ENCODE results near the gene DNAJB12.
"Not testable (repeated sequence)": the region's sequence is repeated elsewhere in the genome, so short reads cannot be mapped to it uniquely, and the experiment has no call there.

DNAJB12 gene

DNA sequence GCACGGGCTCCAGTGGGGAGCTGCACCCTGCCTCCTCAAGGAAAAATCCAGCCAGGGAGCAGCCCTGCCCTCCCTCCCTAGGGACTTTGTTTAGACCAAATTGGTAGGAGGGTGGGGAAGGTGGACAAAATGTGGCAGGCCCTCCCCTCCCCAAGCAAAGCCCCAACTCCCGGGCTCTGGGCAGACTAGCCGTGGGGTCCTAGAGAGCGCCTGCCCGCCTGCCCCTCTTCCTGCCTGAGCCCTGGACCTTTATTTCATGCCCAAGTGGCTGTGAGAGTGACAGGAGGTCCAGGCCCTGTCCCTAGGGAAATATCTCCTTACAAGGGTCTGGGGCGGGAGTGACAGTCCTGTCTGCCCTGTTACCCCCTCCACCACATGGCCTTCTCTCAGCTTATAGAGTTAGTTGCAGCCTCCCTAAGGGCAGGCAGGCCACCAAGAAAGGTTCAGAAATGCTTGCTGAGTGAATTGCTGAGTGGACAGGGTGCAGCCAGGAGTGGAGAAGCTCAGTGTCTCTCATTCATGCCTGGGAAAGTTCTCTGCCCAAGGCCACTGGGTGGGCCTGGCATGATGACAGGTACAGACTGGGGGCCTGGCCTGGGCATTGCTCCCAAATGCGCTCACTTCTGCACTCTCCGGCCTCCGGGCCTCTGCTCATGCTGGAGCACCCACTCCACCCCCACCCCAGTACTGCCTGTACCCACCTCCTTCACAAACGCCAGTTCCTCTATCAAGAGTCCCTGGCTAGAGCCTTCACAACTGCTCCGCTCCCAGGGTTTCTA is 25.2 kb downstream of the DNAJB12 start:
- no peak overlapping the region for H3K9ac ChIP-seq

DNA sequence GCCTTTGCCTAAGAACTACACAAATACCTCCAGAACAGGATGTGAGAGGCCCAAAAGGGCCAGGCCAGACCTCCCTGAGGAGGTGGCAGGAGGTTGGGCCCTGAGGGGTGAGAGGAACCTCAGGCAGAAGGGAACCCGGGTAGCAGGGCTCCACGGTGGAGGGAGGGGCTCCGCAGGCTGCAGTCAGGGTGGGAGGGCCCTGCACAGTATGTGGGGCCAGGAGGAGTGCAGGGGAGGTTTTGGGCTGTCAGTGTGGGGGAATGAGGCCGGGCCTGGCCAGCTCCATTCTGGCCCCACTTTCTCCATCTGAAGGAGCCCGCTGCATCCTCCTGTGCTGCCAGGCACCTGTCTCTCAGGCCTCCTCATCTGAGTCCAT is 25.9 kb downstream of the DNAJB12 start:
- H3K27me3 ChIP-seq (ENCODE audit: control insufficient read depth, insufficient read depth, low read length) = no peaks in the 10 kb centered on the region
- no peak overlapping the region for H3K4me2 ChIP-seq (ENCODE audit: low read length)
- H3K4me1 ChIP-seq = peaks cover 46% of the 10 kb centered on the region
- no peaks in the 10 kb centered on the region for H3K36me3 ChIP-seq (ENCODE audit: control insufficient read depth, insufficient read depth, low read length)
- H3K9me3 ChIP-seq (ENCODE audit: control insufficient read depth, low read length) = no peaks in the 10 kb centered on the region
- TF ChIP-seq, protein P1, sequence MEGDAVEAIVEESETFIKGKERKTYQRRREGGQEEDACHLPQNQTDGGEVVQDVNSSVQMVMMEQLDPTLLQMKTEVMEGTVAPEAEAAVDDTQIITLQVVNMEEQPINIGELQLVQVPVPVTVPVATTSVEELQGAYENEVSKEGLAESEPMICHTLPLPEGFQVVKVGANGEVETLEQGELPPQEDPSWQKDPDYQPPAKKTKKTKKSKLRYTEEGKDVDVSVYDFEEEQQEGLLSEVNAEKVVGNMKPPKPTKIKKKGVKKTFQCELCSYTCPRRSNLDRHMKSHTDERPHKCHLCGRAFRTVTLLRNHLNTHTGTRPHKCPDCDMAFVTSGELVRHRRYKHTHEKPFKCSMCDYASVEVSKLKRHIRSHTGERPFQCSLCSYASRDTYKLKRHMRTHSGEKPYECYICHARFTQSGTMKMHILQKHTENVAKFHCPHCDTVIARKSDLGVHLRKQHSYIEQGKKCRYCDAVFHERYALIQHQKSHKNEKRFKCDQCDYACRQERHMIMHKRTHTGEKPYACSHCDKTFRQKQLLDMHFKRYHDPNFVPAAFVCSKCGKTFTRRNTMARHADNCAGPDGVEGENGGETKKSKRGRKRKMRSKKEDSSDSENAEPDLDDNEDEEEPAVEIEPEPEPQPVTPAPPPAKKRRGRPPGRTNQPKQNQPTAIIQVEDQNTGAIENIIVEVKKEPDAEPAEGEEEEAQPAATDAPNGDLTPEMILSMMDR (IDR thresholded peaks at IDR 0.05) = no peak
- H3K9ac ChIP-seq = no peak overlapping the region
- peak overlapping the region; percentile 70 for H3K27ac ChIP-seq
- H3K4me3 ChIP-seq (ENCODE audit: low read depth, low read length) = no peak overlapping the region
- peak overlapping the region; percentile 90 for H2AFZ ChIP-seq
- H3K79me2 ChIP-seq = no peaks in the 10 kb centered on the region

More for the DNA sequence above, 25.2 kb downstream of the DNAJB12 start:
- Histone ChIP-seq H3K27me3 (ENCODE audit: control insufficient read depth, insufficient read depth, low read length) (no peaks in the 10 kb centered on the region), H3K27ac (no peak overlapping the region), H3K36me3 (ENCODE audit: control insufficient read depth, insufficient read depth, low read length) (no peaks in the 10 kb centered on the region), H3K4me3 (ENCODE audit: low read depth, low read length) (no peak overlapping the region), H3K4me1 (peaks cover 50% of the 10 kb centered on the region), H3K9me3 (ENCODE audit: control insufficient read depth, low read length) (no peaks in the 10 kb centered on the region), H3K4me2 (ENCODE audit: low read length) (no peak overlapping the region), H3K79me2 (no peaks in the 10 kb centered on the region), H2AFZ (no peak overlapping the region)
- TF ChIP-seq, protein P1 (IDR thresholded peaks at IDR 0.05) = no peak

DNA sequence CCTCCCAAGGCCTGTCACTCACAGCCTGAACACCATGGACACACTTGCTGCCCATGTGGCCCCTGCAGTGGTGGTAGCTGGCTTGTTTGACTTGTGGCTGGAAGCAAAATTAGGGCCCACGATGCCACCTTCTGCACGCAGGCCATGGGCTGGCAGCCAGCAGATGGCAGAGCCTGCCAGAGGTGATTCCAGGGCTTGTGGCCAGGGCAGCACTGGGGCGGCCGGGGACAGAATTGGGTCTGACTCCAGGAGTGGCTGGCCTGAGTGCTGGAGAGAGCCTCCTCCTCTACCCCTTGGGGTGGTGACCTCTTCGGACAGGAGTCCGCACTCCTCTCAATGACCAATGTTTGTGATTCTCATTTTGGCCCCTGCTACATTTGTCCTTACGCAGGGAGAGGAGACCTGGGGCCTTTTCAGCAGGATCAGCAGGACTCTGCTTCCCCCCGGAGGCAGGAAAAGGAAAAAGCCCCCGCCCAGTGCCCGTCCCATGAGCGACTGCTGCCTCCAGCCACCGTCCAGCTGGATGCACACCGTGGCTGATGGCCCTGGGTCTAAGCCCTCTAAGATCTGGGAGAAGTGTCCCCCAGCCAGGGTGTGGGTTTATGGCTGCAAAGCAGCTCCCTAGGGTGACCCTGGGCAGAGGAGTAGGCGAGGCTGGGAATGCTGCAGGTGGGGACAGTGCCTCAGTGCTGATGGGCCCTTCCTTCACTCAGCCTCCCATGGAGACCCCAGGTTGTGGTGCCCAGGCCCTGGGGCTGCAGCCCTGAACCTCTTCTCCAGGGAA is 26.5 kb downstream of the DNAJB12 start:
- peak overlapping the region; percentile 90 for H2AFZ ChIP-seq
- peaks cover 46% of the 10 kb centered on the region for H3K4me1 ChIP-seq
- H3K9me3 ChIP-seq (ENCODE audit: control insufficient read depth, low read length) = no peaks in the 10 kb centered on the region
- H3K9ac ChIP-seq = no peak overlapping the region
- peak overlapping the region; percentile 44 for H3K4me2 ChIP-seq (ENCODE audit: low read length)
- peak overlapping the region; percentile 70 for H3K27ac ChIP-seq
- H3K36me3 ChIP-seq (ENCODE audit: control insufficient read depth, insufficient read depth, low read length) = no peaks in the 10 kb centered on the region
- H3K27me3 ChIP-seq (ENCODE audit: control insufficient read depth, insufficient read depth, low read length) = no peaks in the 10 kb centered on the region
- H3K4me3 ChIP-seq (ENCODE audit: low read depth, low read length) = no peak overlapping the region
- H3K79me2 ChIP-seq = no peaks in the 10 kb centered on the region
- TF ChIP-seq, protein P1 (IDR thresholded peaks at IDR 0.05) = peak; percentile 83

DNA sequence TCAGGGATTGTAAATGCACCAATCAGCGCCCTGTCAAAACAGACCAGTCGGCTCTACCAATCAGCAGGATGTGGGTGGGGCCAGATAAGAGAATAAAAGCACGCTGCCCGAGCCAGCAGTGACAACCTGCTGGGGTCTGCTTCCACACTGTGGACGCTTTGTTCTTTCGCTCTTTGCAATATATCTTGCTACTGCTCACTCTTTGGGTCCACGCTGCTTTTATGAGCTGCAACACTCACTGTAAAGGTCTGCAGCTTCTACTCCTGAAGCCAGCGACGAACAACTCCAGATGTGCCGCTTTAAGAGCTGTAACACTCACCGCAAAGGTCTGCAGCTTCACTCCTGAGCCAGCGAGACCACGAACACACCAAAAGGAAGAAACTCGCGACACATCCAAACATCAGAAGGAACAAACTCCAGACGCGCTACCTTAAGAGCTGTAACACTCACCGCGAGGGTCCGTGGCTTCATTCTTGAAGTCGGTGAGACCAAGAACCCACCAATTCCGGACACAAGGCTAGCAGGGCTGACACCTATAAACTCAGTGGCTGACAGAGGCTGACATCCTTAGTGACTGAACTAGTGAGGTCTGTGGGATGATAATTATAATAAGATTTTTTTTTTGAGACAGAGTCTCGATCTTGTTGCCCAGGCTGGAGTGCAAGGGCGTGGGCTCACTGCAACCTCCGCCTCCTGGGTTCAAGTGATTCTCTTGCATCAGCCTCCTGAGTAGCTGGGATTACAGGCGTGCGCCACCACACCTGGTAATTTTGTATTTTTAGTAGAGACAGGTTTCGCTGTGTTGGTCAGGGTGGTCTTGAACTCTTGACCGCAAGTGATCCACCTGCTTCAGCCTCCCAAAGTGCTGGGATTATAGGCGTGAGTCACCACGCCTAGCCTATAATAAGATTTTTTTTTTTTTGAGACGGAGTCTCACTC is 27.8 kb downstream of the DNAJB12 start:
- H2AFZ ChIP-seq; H3K9ac ChIP-seq; H3K9me3 ChIP-seq (ENCODE audit: control insufficient read depth, low read length); H3K27ac ChIP-seq; H3K4me2 ChIP-seq (ENCODE audit: low read length); H3K79me2 ChIP-seq; H3K4me3 ChIP-seq (ENCODE audit: low read depth, low read length); H3K36me3 ChIP-seq (ENCODE audit: control insufficient read depth, insufficient read depth, low read length); H3K27me3 ChIP-seq (ENCODE audit: control insufficient read depth, insufficient read depth, low read length): not testable (repeated sequence)
- H3K4me1 ChIP-seq = peaks cover 35% of the 10 kb centered on the region

DNA sequence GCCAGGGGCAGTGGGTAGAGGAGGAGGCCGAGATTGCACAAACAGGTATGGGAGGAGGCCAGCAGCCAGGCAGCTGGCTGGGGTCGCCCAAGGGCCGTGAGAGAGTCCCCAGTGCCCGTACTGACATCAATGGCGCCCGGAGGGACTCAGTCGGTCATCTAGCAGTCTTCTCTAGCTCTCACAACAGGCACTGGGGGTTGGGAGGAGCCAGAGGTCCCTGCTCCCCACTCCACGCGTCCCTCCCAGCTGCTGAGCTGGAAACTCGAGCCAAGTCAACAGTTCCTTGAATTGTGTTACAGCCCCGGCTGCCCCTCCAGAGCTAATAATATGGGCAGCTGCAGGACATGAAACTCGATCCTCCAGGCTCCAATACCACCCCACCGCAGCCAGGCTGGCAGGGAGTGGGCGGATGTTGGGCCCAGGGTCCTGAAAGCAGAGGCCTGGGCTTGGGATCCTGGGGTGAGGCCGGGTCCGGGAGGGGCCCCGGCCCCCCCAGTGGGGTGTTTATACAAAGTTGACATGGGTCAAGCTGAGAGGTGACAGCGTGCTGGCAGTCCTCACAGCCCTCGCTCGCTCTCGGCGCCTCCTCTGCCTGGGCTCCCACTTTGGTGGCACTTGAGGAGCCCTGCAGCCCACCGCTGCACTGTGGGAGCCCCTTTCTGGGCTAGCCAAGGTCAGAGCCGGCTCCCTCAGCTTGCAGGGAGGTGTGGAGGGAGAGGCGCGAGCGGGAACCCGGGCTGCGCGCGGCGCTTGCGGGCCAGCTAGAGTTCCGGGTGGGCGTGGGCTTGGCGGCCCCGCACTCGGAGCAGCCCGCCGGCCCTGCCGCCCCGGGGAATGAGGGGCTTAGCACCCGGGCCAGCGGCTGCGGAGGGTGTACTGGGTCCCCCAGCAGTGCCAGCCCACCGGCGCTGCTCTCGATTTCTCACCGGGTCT is 29.2 kb downstream of the DNAJB12 start:
- Histone ChIP-seq H3K27ac (peak overlapping the region; percentile 66), H2AFZ (peak overlapping the region; percentile 82), H3K4me1 (peaks cover 27% of the 10 kb centered on the region), H3K4me3 (ENCODE audit: low read depth, low read length) (peak overlapping the region; percentile 20), H3K4me2 (ENCODE audit: low read length) (peak overlapping the region; percentile 40)
- H3K79me2 ChIP-seq; H3K36me3 ChIP-seq (ENCODE audit: control insufficient read depth, insufficient read depth, low read length); H3K9ac ChIP-seq; H3K9me3 ChIP-seq (ENCODE audit: control insufficient read depth, low read length); H3K27me3 ChIP-seq (ENCODE audit: control insufficient read depth, insufficient read depth, low read length): not testable (repeated sequence)
